DND-41 (cell line): Measurements from ENCODE around the gene S100PBP.
A peak's percentile ranks its signal among the peaks of the same experiment; 100 is the strongest.

ENCODE experiments used
- ATAC-seq: fragments of 200-7000 bp; cut with Tn5 transposase; 3 replicates; pipeline ENCODE4 v1.9.1; 2021; ENCODE audit warnings: low read depth; ENCODE audit not compliant: insufficient read depth
- DNase-seq: peaks from one replicate; pipeline ENCODE4 v3.0.0-alpha.2; 2020
- H2AFZ ChIP-seq: 2 replicates; pipeline ENCODE4 v1.6.0; 2012; ENCODE audit warnings: low read depth, low read length
- H3K27ac ChIP-seq: 2 replicates; pipeline ENCODE4 v1.5.1; 2012; ENCODE audit warnings: low read length, inconsistent platforms
- H3K27me3 ChIP-seq: fragments of 200-600 bp; sonication (generic); 2 replicates; pipeline ENCODE4 v1.6.0; 2012; ENCODE audit warnings: low read length, mild to moderate bottlenecking, inconsistent platforms; ENCODE audit not compliant: insufficient read depth, poor library complexity
- H3K36me3 ChIP-seq: 2 replicates; pipeline ENCODE4 v1.5.1; 2012; ENCODE audit warnings: low read length, inconsistent platforms; ENCODE audit not compliant: insufficient read depth
- H3K4me1 ChIP-seq: 2 replicates; pipeline ENCODE4 v1.5.1; 2012; ENCODE audit warnings: mild to moderate bottlenecking, low read length; ENCODE audit not compliant: insufficient read depth
- H3K4me2 ChIP-seq: 2 replicates; pipeline ENCODE4 v1.6.0; 2012; ENCODE audit warnings: mild to moderate bottlenecking, moderate library complexity, low read length, inconsistent platforms; ENCODE audit not compliant: insufficient read depth
- H3K4me3 ChIP-seq, 2 experiments: fragments of 200-600 bp in 1 of 2; shearing (Covaris generic) in 1 of 2; 2 replicates each; pipeline ENCODE4 v1.5.1; 2012 to 2016; ENCODE audit warnings: inconsistent platforms in 2 of 2, low read length in 2 of 2, mild to moderate bottlenecking in 2 of 2, low read depth in 1 of 2, moderate library complexity in 1 of 2
- H3K79me2 ChIP-seq: 2 replicates; pipeline ENCODE4 v1.6.0; 2012; ENCODE audit warnings: low read length, inconsistent platforms; ENCODE audit not compliant: insufficient read depth
- H3K9ac ChIP-seq: 2 replicates; pipeline ENCODE4 v1.6.0; 2012; ENCODE audit warnings: low read depth, mild to moderate bottlenecking, inconsistent platforms, low read length, moderate library complexity
- H3K9me3 ChIP-seq: 2 replicates; pipeline ENCODE4 v1.5.1; 2012; ENCODE audit warnings: low read length, moderate library complexity, mild to moderate bottlenecking, inconsistent platforms; ENCODE audit not compliant: insufficient read depth, severe bottlenecking
- H4K20me1 ChIP-seq: 2 replicates; pipeline ENCODE4 v1.6.0; 2012; ENCODE audit warnings: low read length; ENCODE audit not compliant: insufficient read depth
- EZH2 ChIP-seq: IDR thresholded peaks from 3 replicates; pipeline ENCODE4 v1.6.1; 2012; ENCODE audit warnings: borderline replicate concordance, low read depth, mild to moderate bottlenecking, moderate library complexity, low read length, inconsistent platforms; ENCODE audit not compliant: severe bottlenecking
- TF ChIP-seq, protein P1 (sequence below): IDR thresholded peaks from 2 replicates; pipeline ENCODE4 v1.5.1; 2012; ENCODE audit warnings: borderline replicate concordance, low read length, moderate library complexity, mild to moderate bottlenecking; ENCODE audit not compliant: poor library complexity, severe bottlenecking; ENCODE audit errors: extremely low read depth

S100PBP gene

DNA sequence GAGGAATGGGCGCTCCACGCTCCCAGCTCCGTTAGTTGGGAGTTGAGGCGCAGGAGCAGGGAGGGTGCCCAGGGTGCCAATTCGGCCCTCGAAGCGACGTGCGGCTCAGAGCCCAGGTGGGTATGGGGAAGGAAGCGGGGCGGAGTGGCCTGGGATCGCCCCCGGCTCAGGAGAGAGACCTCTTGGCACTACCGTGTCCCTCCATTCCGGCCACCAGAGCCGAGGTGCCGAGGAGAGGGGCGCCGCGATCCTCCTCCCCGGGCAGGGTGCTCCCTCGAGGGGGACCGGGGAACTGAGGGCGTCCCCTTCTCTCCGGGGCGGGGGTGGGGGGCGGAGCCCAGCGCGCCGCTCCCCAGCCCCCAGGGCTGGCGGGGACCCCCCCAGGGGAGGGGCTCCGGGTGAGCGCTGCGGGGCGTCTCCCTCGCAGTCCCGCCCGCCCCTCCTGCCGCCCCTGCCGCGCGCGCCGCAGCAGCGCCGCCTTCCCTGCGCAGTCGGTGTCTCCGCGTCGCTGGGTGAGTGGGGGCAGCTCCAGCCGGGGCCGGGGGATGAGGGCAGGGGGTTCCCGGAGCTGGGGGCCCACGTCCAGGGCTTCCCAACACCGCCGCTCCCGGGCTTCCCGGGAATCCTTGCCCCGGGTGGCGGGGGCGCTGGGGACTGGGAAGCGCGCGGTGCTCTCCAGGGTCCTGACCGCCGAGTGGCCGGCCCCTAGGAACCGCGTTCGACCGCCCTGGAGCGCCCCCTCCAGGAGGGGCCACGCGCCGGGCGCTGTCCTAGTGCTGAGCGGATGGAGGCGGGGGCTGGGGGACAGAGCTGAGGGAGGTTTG is 68.8 kb downstream of the S100PBP start, which contains the start of gene HPCA:
TSS of gene HPCA (plus strand) at position 488 of the 824 bp plus-strand sequence. CDS start 2,408 bp downstream, outside the sequence.
- TF ChIP-seq EZH2: no peak
- TF ChIP-seq, protein P1, sequence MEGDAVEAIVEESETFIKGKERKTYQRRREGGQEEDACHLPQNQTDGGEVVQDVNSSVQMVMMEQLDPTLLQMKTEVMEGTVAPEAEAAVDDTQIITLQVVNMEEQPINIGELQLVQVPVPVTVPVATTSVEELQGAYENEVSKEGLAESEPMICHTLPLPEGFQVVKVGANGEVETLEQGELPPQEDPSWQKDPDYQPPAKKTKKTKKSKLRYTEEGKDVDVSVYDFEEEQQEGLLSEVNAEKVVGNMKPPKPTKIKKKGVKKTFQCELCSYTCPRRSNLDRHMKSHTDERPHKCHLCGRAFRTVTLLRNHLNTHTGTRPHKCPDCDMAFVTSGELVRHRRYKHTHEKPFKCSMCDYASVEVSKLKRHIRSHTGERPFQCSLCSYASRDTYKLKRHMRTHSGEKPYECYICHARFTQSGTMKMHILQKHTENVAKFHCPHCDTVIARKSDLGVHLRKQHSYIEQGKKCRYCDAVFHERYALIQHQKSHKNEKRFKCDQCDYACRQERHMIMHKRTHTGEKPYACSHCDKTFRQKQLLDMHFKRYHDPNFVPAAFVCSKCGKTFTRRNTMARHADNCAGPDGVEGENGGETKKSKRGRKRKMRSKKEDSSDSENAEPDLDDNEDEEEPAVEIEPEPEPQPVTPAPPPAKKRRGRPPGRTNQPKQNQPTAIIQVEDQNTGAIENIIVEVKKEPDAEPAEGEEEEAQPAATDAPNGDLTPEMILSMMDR: peak; percentile 30
- ATAC-seq (no peak), DNase-seq (no peak)
- H3K4me3 ChIP-seq: no peak within 1 kb of the TSS
- H3K36me3 ChIP-seq: no peaks in the 10 kb centered on the region
- no peak within 1 kb of the TSS for H3K4me2 ChIP-seq
- H3K79me2 ChIP-seq: no peaks in the 10 kb centered on the region
- H3K27me3 ChIP-seq: no peaks in the 10 kb centered on the region
- H2AFZ ChIP-seq: no peak within 1 kb of the TSS
- no peaks in the 10 kb centered on the region for H3K4me1 ChIP-seq
- H3K9me3 ChIP-seq: no peaks in the 10 kb centered on the region
- no peak within 1 kb of the TSS for H3K9ac ChIP-seq
- H3K27ac ChIP-seq: no peak within 1 kb of the TSS
- no peaks in the 10 kb centered on the region; the same call in 1 of the 2 replicates for H4K20me1 ChIP-seq

DNA sequence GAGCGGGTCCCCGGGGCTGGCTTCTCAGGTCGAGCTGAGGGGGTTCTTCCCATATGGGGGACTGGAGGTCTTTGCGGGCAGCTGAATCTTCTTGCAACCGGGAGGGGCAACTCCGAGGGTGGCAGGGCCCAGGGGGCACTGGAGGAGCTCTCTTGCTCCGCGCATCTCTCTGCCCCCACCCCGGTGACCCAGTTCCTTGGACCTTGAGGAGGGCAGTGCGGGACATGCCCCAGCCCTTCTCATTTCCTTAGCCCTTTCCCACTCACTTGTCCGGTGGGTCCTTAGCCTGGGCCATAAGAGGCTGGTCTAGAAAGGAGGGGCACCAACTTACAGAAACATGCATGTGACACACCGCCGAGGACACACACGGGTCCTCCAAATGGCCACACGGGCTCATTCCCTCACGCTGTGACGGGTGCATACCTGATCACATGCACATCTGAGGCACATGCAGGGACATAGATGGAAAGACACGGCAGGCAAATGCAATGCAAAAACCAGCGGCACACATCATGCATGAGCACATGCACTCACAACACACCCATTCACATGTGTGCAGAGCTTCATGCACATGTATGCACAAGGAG is 69.5 kb downstream of the S100PBP start:
- H3K27ac ChIP-seq: no peak overlapping the region
- ATAC-seq (no peak), DNase-seq (no peak)
- no peak overlapping the region for H3K9ac ChIP-seq
- no peaks in the 10 kb centered on the region for H3K9me3 ChIP-seq
- no peak overlapping the region for H2AFZ ChIP-seq
- TF ChIP-seq EZH2: no peak
- TF ChIP-seq, protein P1: no peak
- no peaks in the 10 kb centered on the region; the same call in none of the 2 replicates for H4K20me1 ChIP-seq
- no peak overlapping the region for H3K4me3 ChIP-seq
- no peaks in the 10 kb centered on the region for H3K79me2 ChIP-seq
- no peaks in the 10 kb centered on the region for H3K4me1 ChIP-seq
- no peaks in the 10 kb centered on the region for H3K36me3 ChIP-seq
- no peak overlapping the region for H3K4me2 ChIP-seq
- no peaks in the 10 kb centered on the region for H3K27me3 ChIP-seq

- H3K9me3 ChIP-seq: no peaks in the 10 kb centered on the region
- no peaks in the 10 kb centered on the region for H3K79me2 ChIP-seq
- no peak overlapping the region for H2AFZ ChIP-seq
- H3K4me2 ChIP-seq: no peak overlapping the region
- no peak overlapping the region for H3K9ac ChIP-seq
- H4K20me1 ChIP-seq: no peaks in the 10 kb centered on the region; the same call in none of the 2 replicates
- TF ChIP-seq EZH2: no peak
- H3K4me3 ChIP-seq: no peak overlapping the region
- DNase-seq: no peak
- no peaks in the 10 kb centered on the region for H3K27me3 ChIP-seq
- no peak for ATAC-seq
- no peak overlapping the region for H3K27ac ChIP-seq
- H3K36me3 ChIP-seq: no peaks in the 10 kb centered on the region
- H3K4me1 ChIP-seq: no peaks in the 10 kb centered on the region
Measured at GRCh38 chr1:32887623-32888022, 70.2 kb downstream of the S100PBP start.

DNA sequence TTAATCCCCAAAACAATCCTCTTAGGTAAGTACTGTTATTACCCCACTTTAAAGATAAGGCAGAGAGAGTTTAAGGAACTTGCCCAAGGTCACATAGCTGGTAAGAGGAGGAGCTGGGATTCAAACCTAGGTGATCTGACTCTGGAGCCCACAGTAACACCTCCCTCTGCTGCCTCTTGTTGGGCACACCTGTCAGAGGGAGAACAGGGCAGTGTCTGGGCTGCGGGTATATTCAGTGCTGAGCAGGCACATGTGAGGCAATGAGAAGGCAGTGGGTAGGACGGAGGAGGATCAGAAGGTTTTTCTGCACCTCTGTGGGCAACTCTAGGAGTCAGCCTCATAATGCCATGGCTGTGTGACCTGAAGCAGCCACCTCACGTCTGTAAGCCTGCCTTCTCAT is 70.7 kb downstream of the S100PBP start:
- H3K36me3 ChIP-seq: no peaks in the 10 kb centered on the region
- H3K79me2 ChIP-seq: no peaks in the 10 kb centered on the region
- ATAC-seq (no peak), DNase-seq (no peak)
- no peaks in the 10 kb centered on the region for H3K27me3 ChIP-seq
- TF ChIP-seq EZH2: no peak
- TF ChIP-seq, protein P1: no peak
- H3K4me1 ChIP-seq: no peaks in the 10 kb centered on the region
- H3K27ac ChIP-seq: no peak overlapping the region
- H4K20me1 ChIP-seq: no peaks in the 10 kb centered on the region; the same call in none of the 2 replicates
- H3K9ac ChIP-seq: no peak overlapping the region
- no peak overlapping the region for H2AFZ ChIP-seq
- no peak overlapping the region for H3K4me3 ChIP-seq
- no peak overlapping the region for H3K4me2 ChIP-seq
- no peaks in the 10 kb centered on the region for H3K9me3 ChIP-seq
